Measurements from ENCODE around the gene LARP4B.

DNA sequence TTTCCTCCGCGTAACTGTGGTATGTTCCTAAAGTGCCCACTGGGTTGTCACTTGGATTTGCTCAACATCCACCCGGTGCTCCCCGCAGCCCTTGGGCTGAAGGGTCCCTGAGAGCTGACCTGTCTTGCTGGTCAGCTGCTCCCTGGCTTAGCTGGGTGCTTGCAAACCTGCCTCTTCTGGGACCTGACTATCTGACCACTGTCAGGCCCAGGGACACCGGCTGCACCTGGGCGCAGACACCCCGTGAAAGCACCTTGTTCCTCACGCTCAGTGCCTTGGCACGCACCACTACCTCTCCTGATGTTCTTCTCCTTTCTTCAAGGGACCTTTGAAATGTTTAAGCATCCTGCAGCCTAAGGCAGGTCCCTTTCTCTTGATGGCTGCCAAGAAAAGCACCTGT is 26.6 kb upstream of the LARP4B start:
- TF ChIP-seq CTCF (IDR thresholded peaks at IDR 0.05): no peak
- no peak for TF ChIP-seq POLR2A (IDR thresholded peaks at IDR 0.05)

Measured in vagina (tissue), 2 donors.